HCEC 1CT (cell line): ENCODE measurements around the gene MYDGF.
"Not testable (repeated sequence)": the region's sequence is repeated elsewhere in the genome, so short reads cannot be mapped to it uniquely, and the experiment has no call there.

ENCODE experiments used
- DNase-seq: peaks from one replicate; pipeline ENCODE4 v3.0.0-alpha.2; 2017

The MYDGF gene

GRCh38 chr19:4669723-4670480 lies at the start of gene MYDGF:
MYDGF (minus strand) TSS chr19:4670342; CDS start chr19:4670334, 8 bp downstream.
- peak; percentile 89 for DNase-seq

DNA sequence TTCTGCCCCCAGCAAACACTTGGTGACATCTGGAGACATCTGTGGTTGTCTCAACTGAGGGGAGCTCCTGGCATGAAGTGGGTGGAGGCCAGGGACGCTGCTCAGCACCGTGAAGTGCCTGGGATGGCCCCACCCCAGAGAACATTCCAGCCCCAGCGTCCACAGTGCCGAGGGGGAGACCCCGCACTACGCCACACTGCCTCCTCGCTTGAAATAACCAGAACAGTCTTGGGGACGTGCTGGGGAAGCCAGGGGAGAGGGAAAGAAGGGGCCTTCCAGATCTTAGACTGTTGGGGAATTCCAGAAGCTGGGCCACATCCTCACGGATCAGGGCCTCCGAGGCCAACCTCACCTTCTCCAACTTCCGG lies 49.3 kb upstream of the MYDGF start:
- DNase-seq: no peak

DNA sequence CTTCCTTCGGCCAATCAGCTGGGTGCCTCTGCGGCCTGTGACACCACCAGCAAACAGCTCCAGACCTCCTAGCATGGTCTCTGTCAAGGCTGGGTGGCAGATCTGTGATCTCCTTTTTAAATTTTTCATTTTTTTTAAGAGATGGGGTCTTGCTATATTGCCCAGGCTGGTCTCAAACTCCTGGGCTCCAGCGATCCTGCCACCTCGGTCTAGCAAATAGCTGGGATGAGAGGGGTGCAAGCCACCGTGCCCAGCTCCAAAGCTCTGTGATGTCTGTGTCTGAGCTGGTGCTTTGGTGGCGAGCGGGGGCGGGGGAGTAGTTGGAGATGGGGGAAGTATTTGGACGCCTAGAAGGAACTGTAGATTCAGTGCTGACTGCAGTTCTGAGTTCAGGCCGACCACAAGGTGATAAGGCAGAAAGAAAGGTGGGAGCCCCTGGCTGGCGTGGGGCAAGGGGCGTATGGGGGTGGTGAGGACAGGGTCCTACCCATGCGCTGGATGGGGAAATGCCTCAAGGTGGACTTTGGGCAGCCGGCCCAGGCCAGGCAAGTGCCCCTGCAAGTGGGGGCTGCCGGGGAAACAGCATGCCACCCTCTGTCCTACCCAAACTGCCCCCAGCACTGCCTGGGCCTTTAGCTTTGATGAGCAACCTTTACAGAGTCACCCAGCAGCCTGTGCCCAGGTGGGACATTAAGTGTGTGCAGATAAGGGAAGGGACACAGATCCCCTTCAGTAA lies 48.0 kb upstream of the MYDGF start:
- no peak for DNase-seq

- DNase-seq: no peak
Measured at GRCh38 chr19:4717191-4717965, 47.2 kb upstream of the MYDGF start.

DNA sequence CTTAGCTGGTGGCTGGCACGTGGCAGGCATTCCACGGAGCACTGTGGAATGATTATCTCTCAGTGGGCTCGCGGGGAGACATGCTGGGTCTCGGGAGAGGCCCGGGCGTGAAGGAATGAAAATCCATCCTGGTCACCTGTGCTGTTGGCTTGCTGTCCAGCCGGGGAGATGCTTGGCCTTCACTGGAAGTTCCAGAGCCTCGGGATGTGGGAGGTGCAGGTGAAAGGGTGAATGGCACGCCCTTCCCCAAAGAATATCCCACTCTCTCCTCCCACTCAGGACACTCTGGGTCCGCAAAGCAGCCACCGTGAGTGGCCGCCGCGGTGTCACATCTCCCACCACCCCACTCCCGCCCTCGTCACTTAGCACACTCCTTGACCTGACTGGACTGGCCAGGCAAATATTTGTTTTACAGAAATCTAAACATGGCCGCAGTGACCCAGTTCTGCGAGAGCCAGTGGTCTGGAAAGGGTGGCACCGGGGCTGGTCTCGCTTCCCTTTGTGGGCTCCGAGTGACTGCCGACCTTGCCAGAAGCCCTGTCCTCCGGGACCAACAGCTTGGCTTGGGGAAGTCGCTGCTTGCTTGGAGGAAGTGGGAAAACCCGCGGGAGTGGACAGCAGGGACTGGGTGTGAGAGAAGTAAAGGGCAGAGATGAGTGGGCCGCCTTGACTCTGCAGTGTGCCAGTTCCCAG lies 45.5 kb upstream of the MYDGF start:
- DNase-seq: no peak

DNA sequence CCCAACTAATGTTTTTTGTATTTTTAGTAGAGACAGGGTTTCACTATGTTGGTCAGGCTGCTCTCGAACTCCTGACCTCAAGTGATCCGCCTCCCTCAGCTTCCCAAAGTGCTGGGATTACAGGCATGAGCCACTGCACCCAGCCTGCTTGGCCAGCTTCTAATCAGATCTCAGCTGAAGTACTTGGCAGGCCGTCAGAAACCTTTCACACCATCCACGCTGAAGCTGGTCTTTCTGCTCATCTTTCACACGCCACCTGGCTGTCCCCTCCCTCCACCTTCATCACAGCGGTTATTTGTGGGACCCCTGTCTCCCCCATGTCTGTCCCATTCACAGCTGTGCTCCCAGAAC lies 45.0 kb upstream of the MYDGF start:
- not testable (repeated sequence) for DNase-seq

DNA sequence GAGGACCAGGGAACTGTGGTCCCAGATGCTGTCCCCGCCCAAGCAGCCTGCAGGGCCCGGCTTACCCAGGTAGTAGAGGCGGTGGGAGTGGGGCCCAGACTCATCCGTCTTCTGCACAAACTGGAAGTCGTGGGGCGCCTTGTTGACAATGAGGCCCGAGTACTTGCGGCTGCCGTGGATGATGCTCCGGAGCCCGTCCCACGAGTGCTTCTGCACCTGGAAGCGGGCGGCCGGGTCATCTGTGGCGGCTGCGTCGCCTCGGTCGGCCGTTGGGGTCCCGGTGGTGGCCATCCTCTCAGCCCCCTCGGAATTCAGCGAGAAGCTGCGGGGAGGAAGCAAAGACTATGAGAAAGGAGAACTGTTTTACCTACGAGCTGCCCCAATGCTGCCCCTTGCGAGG lies 43.9 kb upstream of the MYDGF start:
- DNase-seq: no peak

DNA sequence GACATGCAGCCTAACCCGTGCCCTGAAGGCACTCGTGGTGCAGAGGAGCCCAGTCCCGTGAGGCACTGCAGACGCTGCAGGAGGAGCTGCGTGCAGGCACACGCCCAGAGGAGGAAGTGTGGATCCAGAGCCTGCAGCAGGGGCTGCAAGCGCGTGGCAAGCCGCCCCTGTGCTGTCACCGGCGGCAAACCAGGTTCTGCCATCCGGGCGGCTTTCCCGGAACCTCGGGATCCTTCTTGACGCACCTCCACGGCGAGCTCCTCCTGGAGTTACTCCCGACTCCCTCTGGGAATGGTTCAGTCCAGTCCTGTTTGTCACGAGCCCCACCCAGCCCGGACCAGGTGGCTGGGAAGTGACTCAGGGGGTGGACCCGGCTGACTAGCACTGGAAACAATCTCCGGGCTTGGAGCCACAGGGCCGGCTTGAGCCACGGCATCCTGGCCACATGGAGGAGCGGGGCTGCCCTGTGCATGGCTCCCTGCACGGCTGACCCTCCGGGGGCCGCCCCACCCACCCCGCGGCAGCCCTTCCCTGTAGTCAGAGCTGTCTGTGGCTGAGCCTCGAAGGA lies 43.3 kb upstream of the MYDGF start:
- peak; percentile 99 for DNase-seq

GRCh38 chr19:4712771-4713170 lies 42.6 kb upstream of the MYDGF start:
- DNase-seq: no peak

DNA sequence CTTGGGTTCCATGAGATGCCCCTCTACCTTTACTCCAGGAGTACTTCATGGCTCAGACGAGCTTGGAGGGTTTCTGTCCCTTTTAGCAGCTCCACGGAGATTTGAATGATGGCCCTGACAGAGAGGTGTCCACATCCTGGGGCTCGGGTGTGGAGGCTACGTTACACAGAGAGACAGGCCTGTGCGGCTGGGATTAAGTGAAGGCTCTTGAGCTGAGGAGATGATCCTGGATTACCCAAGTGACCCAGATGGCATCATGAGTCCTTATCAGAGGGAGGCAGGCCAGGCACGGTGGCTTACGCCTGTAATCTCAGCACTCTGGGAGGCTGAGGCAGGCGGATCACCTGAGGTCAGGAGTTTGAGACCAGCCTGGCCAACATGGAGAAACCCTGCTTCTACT lies 41.1 kb upstream of the MYDGF start:
- DNase-seq: no peak

DNA sequence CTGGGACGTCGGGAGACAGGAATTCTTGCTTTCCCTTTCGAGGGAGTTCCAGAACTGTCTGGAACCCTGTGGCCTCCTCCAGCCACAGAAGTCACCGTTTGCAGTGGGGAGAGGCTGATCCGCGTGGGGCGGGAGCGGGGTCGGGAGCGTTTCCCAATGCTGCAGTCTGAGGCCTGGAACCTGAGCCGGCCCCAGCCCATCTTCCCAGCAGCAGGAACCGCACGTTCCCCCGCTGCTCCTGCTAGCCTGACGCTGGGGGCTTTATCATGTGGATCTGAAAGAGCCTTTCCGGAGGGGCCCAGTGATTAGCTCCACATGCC lies 40.1 kb upstream of the MYDGF start:
- no peak for DNase-seq

DNA sequence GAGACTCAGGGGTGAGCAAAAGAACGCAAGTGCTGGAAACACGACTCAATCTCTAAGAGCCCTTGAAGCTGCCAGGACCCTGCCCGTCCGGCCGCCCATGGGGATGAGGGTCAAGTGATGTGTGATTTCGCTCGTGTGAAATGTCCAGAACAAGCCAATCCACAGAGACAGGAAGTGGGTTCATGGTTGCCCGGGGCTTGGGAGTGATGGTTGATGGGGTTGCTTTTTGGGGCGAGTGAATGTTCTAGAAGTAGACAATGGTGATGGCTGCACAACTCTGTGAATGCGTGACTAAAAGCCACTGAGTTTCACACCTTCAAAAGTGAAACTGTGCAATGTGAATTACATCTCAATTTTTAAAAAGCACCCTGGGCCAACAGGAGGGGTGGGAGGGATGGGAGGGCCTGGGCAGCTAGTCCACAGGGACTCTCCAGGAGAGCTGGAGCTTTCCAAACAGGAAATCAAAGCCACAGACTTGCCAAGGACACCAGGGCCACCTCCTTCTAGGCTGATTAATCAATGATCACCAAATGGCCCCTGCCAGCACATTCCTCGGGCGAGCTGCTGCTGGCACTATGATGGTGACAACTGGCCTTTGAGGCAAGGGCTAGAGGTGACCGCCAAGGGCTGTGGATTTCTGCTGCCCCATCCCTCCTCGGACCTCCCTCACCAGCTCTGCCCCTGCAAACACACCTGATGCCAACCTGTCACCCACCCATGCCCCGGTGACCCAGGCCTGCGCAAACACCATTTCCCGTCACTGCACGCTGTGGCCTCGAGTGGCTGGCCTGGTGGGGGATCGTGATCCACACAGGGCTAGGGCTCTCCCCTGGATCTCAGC lies 39.5 kb upstream of the MYDGF start:
- DNase-seq: no peak

GRCh38 chr19:4707956-4708650 lies 38.0 kb upstream of the MYDGF start:
- DNase-seq: peak; percentile 77

GRCh38 chr19:4707322-4707721 lies 37.2 kb upstream of the MYDGF start:
- no peak for DNase-seq

GRCh38 chr19:4705413-4706131 lies 35.4 kb upstream of the MYDGF start:
- DNase-seq: no peak

DNA sequence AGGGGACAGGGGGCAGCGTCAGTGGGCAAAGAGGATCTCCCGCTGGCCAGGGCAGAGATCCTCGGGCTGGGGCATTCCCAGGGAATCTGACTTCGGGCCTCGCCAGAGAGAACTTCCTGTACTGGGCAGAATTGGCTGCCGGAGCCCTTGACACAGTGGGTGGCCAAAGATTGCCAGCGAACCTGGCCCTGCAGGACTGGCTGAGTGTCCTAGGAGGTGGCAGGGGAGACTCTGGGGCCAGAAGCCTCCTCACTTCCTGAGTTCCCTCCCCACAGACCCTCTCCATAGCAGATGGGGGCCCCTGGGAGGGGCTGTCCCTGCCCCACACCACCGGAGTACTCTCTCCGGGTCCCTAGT lies 34.2 kb upstream of the MYDGF start:
- no peak for DNase-seq

DNA sequence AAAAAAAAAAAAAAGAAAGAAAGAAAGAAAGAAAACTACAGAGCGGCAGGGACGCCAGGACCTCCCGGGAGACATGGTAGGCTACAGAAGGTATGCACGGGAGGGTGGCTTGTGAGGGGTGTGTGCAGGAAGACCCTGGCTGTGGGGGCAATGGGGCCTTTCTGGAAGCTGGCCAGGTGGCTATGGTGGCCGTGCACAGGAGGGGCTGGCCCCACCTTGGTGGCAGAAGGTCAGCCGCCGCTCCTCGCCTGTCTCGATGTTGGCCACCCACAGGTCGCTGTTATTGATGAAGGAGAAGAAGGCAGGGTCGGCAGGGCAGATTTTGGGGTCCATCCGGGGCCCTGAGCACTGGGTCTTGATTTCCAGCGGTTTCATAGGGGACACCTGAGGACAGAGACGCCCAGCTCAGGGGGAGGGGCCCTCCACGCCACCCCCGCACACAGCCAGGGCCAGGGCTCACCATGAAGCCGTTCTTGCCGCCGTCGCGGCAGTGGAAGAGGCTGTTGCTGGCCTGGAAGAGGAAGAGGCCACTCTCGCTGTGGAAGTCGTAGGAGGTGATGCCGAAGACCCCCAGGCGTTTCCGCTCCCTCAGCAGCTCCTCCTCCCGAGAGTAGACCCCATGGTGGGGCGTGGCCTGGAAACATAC lies 33.7 kb upstream of the MYDGF start:
- DNase-seq: no peak

DNA sequence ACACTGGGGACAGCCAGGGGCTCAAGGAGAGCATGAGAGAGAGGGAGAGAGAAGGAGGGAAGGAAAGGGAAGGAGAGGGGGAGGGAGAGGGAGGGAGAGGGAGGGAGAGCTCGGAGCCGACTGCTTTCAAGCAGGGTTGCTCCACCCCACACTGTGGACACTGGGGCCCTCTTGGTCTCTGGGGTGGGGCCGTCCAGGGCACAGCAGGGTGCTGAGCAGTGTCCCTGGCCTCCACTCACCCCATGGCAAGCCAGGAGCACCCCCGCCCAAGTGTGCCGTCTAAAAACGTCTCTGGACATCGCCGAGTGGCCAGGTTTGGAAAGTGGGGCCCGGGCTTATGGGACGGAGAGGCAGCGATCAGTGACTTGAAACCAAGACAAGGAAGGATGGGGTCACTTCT lies 32.6 kb upstream of the MYDGF start:
- DNase-seq: no peak

- DNase-seq: no peak
Measured at GRCh38 chr19:4701557-4701956, 31.4 kb upstream of the MYDGF start.

- no peak for DNase-seq
Measured at GRCh38 chr19:4700693-4700970, 30.5 kb upstream of the MYDGF start.
